Measurements from ENCODE around the gene TOP1. TPM values are rescaled to one million over a fixed set of nuclear protein-coding genes. Genes with fewer than 3 reads are reported as not detected.

Gene TOP1
- polyA plus RNA-seq, 2 of the 4 experiments (the other 2 are of a cell fraction) = 20.8 to 70.6 TPM

- H3K4me3 ChIP-seq = no peak overlapping the region
- no peak overlapping the region for H3K27ac ChIP-seq
- no peak for TF ChIP-seq HES2 (IDR thresholded peaks at IDR 0.05)
- TF ChIP-seq ESRRA (IDR thresholded peaks at IDR 0.05; ENCODE audit: borderline replicate concordance, low read length) = no peak
- no peak for TF ChIP-seq FOXS1 (CRISPR knock-in tag; IDR thresholded peaks at IDR 0.05)
- no peak for TF ChIP-seq POLR2A (IDR thresholded peaks at IDR 0.05; ENCODE audit: low read length)
- no peak for TF ChIP-seq ELK1 (IDR thresholded peaks at IDR 0.05; ENCODE audit: low read depth, low read length)
- TF ChIP-seq MAFK (IDR thresholded peaks at IDR 0.05; ENCODE audit: partially characterized antibody) = no peak
- TF ChIP-seq RCOR1 (IDR thresholded peaks at IDR 0.05; ENCODE audit: low read depth, low read length) = no peak
- no peak for TF ChIP-seq TP53 (CRISPR knock-in tag; IDR thresholded peaks at IDR 0.05)
- TF ChIP-seq CHD4 (IDR thresholded peaks at IDR 0.05; ENCODE audit: borderline replicate concordance) = no peak
- TF ChIP-seq CTCF (IDR thresholded peaks at IDR 0.05) = no peak
- TF ChIP-seq CHD2 (IDR thresholded peaks at IDR 0.05; ENCODE audit: low read length, partially characterized antibody) = no peak
- TF ChIP-seq ZC3H11A (IDR thresholded peaks at IDR 0.05) = no peak
- no peak for TF ChIP-seq EP300 (IDR thresholded peaks at IDR 0.05)
- TF ChIP-seq MAX (IDR thresholded peaks at IDR 0.05) = no peak
- TF ChIP-seq RAD21 (conservative IDR thresholded peaks at IDR 0.05 in 1 of 2, IDR thresholded peaks at IDR 0.05 in 1 of 2) = no peak
- TF ChIP-seq SMC3 (IDR thresholded peaks at IDR 0.05) = no peak
- no peak for TF ChIP-seq HOXA7 (CRISPR knock-in tag; IDR thresholded peaks at IDR 0.05)
- TF ChIP-seq FOSL2 (IDR thresholded peaks at IDR 0.05) = no peak
- no peak for TF ChIP-seq FOSL2 (CRISPR knock-in tag; IDR thresholded peaks at IDR 0.05)
- TF ChIP-seq JUN (IDR thresholded peaks at IDR 0.05) = no peak
- FAIRE-seq = no peak
- no peak overlapping the region for H3K4me2 ChIP-seq
- no peaks in the 10 kb centered on the region for H3K9me3 ChIP-seq
- DNase-seq (ENCODE audit: low read depth in 1 of 2, low spot score in 1 of 2) = no peak
- ChIA-PET CTCF (interaction anchor here (0.6 to 2.3 kb wide), 4 partner anchors 12 to 105 kb away, joined by 3 to 9 read pairs (median 3); no protein-coding TSS in a partner anchor), POLR2A (interaction anchor here (1.3 kb wide), 1 partner anchor 11 kb away, joined by 6 read pairs; the partner anchor contains the start of gene TOP1)
- H3K4me1 ChIP-seq = peaks cover 5% of the 10 kb centered on the region; the same call in 1 of the 3 replicates
- WGBS (ENCODE audit: missing lambda C conversion rate) = 91% methylated on average over 3 of the region's 3 CpGs
- peak; percentile 39 to 42; a peak in 4 of 6 replicates for ATAC-seq
Observed at GRCh38 chr20:41017448-41018042, 11.1 kb upstream of the TOP1 start.

GRCh38 chr20:41018153-41018552 is 10.5 kb upstream of the TOP1 start:
- TF ChIP-seq MAX (IDR thresholded peaks at IDR 0.05) (no peak), NPAS2 (CRISPR knock-in tag; IDR thresholded peaks at IDR 0.05; ENCODE audit: borderline replicate concordance) (no peak), BHLHE40 (IDR thresholded peaks at IDR 0.05; ENCODE audit: low read depth, low read length) (no peak), TFCP2L1 (CRISPR knock-in tag; IDR thresholded peaks at IDR 0.05) (no peak), ESRRA (IDR thresholded peaks at IDR 0.05; ENCODE audit: borderline replicate concordance, low read length) (no peak), BCL3 (IDR thresholded peaks at IDR 0.05) (no peak), PHF8 (IDR thresholded peaks at IDR 0.05; ENCODE audit: borderline replicate concordance, low read depth) (no peak), HDAC2 (IDR thresholded peaks at IDR 0.05) (no peak), SMC3 (IDR thresholded peaks at IDR 0.05) (no peak), EHF (CRISPR knock-in tag; IDR thresholded peaks at IDR 0.05) (no peak), GATA3 (IDR thresholded peaks at IDR 0.05; ENCODE audit: borderline replicate concordance) (no peak)
- Histone ChIP-seq H3K27ac (no peak overlapping the region), H3K4me2 (no peak overlapping the region), H3K9me3 (no peaks in the 10 kb centered on the region), H3K4me3 (no peak overlapping the region), H3K4me1 (no peaks in the 10 kb centered on the region)
- ATAC-seq (no peak), DNase-seq (ENCODE audit: low read depth in 1 of 2, low spot score in 1 of 2) (no peak), FAIRE-seq (no peak)
- POLR2A ChIA-PET = interaction anchor here (1.3 kb wide), 1 partner anchor 10 kb away, joined by 6 read pairs; the partner anchor contains the start of gene TOP1
- CTCF ChIA-PET = interaction anchor here (0.6 to 2.3 kb wide), 4 partner anchors 13 to 104 kb away, joined by 3 to 9 read pairs (median 4); no protein-coding TSS in a partner anchor
- WGBS (ENCODE audit: missing lambda C conversion rate) = 85% methylated on average over 2 of the region's 2 CpGs

Data from A549 (cell line).